B cell (primary cell): ENCODE results near the gene ASXL2. TPM values are rescaled to one million over a fixed set of nuclear protein-coding genes. Genes with fewer than 3 reads are reported as not detected.
"Not testable (repeated sequence)": the region's sequence is repeated elsewhere in the genome, so short reads cannot be mapped to it uniquely, and the experiment has no call there.

Experiments
- ATAC-seq: fragments of 200-7000 bp; cut with Tn5 transposase; one replicate; pipeline ENCODE4 v1.10.0; 2021; ENCODE audit warnings: low read depth, mild to moderate bottlenecking, moderate number of reproducible peaks, moderate library complexity
- CTCF ChIA-PET: fragments of 350-600 bp; sonication (Branson Sonifier 250); formaldehyde crosslinking; loops from one replicate; lab custom pipeline; 2021; ENCODE audit warnings: antibody characterized with exemption, inconsistent platforms; lab: Charles Lee
- POLR2A ChIA-PET: fragments of 350-600 bp; sonication (Branson Sonifier 250); formaldehyde crosslinking; loops from one replicate; lab custom pipeline; 2021; ENCODE audit warnings: antibody characterized with exemption; lab: Charles Lee
- DNase-seq: peaks from one replicate; pipeline ENCODE4 v3.0.0; 2013
- H2AFZ ChIP-seq: 2 replicates; pipeline ENCODE4 v1.6.1; 2012; ENCODE audit warnings: mild to moderate bottlenecking, low read depth, low read length; ENCODE audit not compliant: insufficient read depth, poor library complexity, severe bottlenecking
- H3K27ac ChIP-seq, 2 donors: 1 replicate in 1 of 2; 2 replicates in 1 of 2; pipeline ENCODE4 v1.5.1; 2012 to 2013; ENCODE audit warnings: low read length in 2 of 2, mild to moderate bottlenecking in 2 of 2, moderate library complexity in 1 of 2
- H3K27me3 ChIP-seq, 4 experiments: fragments of 200-600 bp in 1 of 4; sonication (generic) in 1 of 4; replicated peaks in 1 of 4; 1 replicate in 2 of 4; 2 replicates in 2 of 4; pipeline versions ENCODE4 v1.6.1 to v1.7.0; 2013 to 2016; ENCODE audit warnings: low read length in 3 of 4, mild to moderate bottlenecking in 2 of 4, mixed read lengths in 1 of 4, moderate library complexity in 1 of 4; ENCODE audit not compliant: insufficient read depth in 4 of 4, control insufficient read depth in 3 of 4; ENCODE audit errors: control extremely low read depth in 1 of 4
- H3K36me3 ChIP-seq, 2 experiments: replicated peaks in 1 of 2; 1 replicate in 1 of 2; 2 replicates in 1 of 2; pipeline versions ENCODE4 v1.6.1 to v1.7.1; 2013; ENCODE audit warnings: low read length in 1 of 2; ENCODE audit not compliant: insufficient read depth in 2 of 2, control insufficient read depth in 1 of 2; ENCODE audit errors: control extremely low read depth in 1 of 2, extremely low read depth in 1 of 2
- H3K4me1 ChIP-seq, 2 donors: fragments of 200-600 bp in 1 of 2; sonication (generic) in 1 of 2; 1 replicate in 1 of 2; 2 replicates in 1 of 2; pipeline versions ENCODE4 v1.5.1 to v1.6.1; 2013 to 2017; ENCODE audit warnings: low read length in 2 of 2; ENCODE audit not compliant: control insufficient read depth in 2 of 2, insufficient read depth in 2 of 2
- H3K4me2 ChIP-seq: replicated peaks from 2 replicates; pipeline ENCODE3; 2012; ENCODE audit warnings: mild to moderate bottlenecking, low read depth, low read length; ENCODE audit not compliant: poor library complexity, severe bottlenecking
- H3K4me3 ChIP-seq, 5 experiments: fragments of 200-600 bp in 1 of 5; sonication (generic) in 1 of 5; 1 replicate in 3 of 5; 2 replicates in 2 of 5; pipeline versions ENCODE4 v1.5.1 to v1.7.0; 2011 to 2016; ENCODE audit warnings: low read length in 4 of 5, mild to moderate bottlenecking in 4 of 5, low read depth in 2 of 5, control low read depth in 1 of 5, moderate library complexity in 1 of 5; ENCODE audit not compliant: insufficient read depth in 1 of 5; ENCODE audit errors: control extremely low read depth in 1 of 5, extremely low read depth in 1 of 5
- H3K79me2 ChIP-seq: fragments of 200-600 bp; sonication (generic); one replicate; pipeline ENCODE4 v1.6.0; 2016; ENCODE audit warnings: low read length; ENCODE audit not compliant: control insufficient read depth, insufficient read depth
- H3K9ac ChIP-seq: fragments of 200-600 bp; sonication (generic); 2 replicates; pipeline ENCODE4 v1.6.1; 2017; ENCODE audit warnings: mild to moderate bottlenecking, low read length, moderate library complexity
- H3K9me3 ChIP-seq, 3 donors: one replicate each; pipeline versions ENCODE4 v1.6.1 to v1.7.1; 2013; ENCODE audit warnings: low read length in 2 of 3; ENCODE audit not compliant: control insufficient read depth in 2 of 3, insufficient read depth in 1 of 3; ENCODE audit errors: control extremely low read depth in 1 of 3
- H4K20me1 ChIP-seq: 2 replicates; pipeline ENCODE4 v1.6.0; 2012; ENCODE audit warnings: mild to moderate bottlenecking, low read length; ENCODE audit not compliant: insufficient read depth, control insufficient read depth, poor library complexity, severe bottlenecking
- H3K27ac Mint-ChIP-seq: one replicate; pipeline ENCODE4 v1.8.0; 2021; ENCODE audit warnings: mixed read lengths
- H3K27me3 Mint-ChIP-seq: one replicate; pipeline ENCODE4 v1.8.0; 2021; ENCODE audit warnings: mixed read lengths
- H3K4me1 Mint-ChIP-seq: one replicate; pipeline ENCODE4 v1.8.0; 2021; ENCODE audit warnings: mixed read lengths
- H3K4me3 Mint-ChIP-seq: one replicate; pipeline ENCODE4 v1.8.0; 2021; ENCODE audit warnings: mixed read lengths
- H3K9me3 Mint-ChIP-seq: one replicate; pipeline ENCODE4 v1.8.0; 2022; ENCODE audit warnings: mixed read lengths; ENCODE audit not compliant: insufficient read depth
- CTCF ChIP-seq: fragments of 200-600 bp; IDR thresholded peaks from one replicate; pipeline ENCODE4 v1.8.0; 2022; ENCODE audit warnings: antibody characterized with exemption, mild to moderate bottlenecking
- EZH2 ChIP-seq: IDR thresholded peaks from 2 replicates; pipeline ENCODE4 v1.6.1; 2012; ENCODE audit warnings: borderline replicate concordance, low read depth, mild to moderate bottlenecking, moderate library complexity, low read length; ENCODE audit not compliant: insufficient read depth, poor library complexity, severe bottlenecking
- WGBS: methylation state at CpG from one replicate; pipeline ENCODE4 v1.1.5; 2013; ENCODE audit warnings: missing lambda C conversion rate; ENCODE audit not compliant: insufficient coverage; 5-methylcytosine and 5-hydroxymethylcytosine counted together
- intact Hi-C: fragments of 100-400 bp; cut with micrococcal nuclease; formaldehyde crosslinking; loops from one replicate; pipeline ENCODE4 v1.10.0; 2022
- polyA plus RNA-seq: library from polyadenylated mRNA; depleted of rRNA; stranded (reverse); fragments of >200 nt; gene quantifications from 2 replicates; pipeline ENCODE4 v1.2.3, GENCODE V29; 2012
- total RNA-seq, 2 donors: library from RNA; stranded (reverse); fragments of 120-200 nt in 1 of 2; gene quantifications; 1 replicate in 1 of 2; 2 replicates in 1 of 2; pipeline versions ENCODE4 v1.2.3 to v1.2.4, GENCODE V29; 2013 to 2022

The ASXL2 gene
- total and polyA plus RNA-seq, 2 donors (not counting 1 experiment from before 2014, with no cell fraction given): 7.6 to 55.0 TPM

GRCh38 chr2:25917832-25918231, 39.5 kb upstream of the ASXL2 start:
- no peaks in the 10 kb centered on the region for H3K36me3 ChIP-seq
- ATAC-seq: no peak
- H4K20me1 ChIP-seq: no peaks in the 10 kb centered on the region
- TF ChIP-seq CTCF (no peak), EZH2 (no peak)
- H3K27ac ChIP-seq: no peak overlapping the region
- no peaks in the 10 kb centered on the region for H3K9me3 ChIP-seq
- Mint-ChIP-seq H3K4me3 (no peak overlapping the region), H3K27me3 (peaks cover 6% of the 10 kb centered on the region), H3K9me3 (no peaks in the 10 kb centered on the region), H3K27ac (no peak overlapping the region), H3K4me1 (peaks cover 7% of the 10 kb centered on the region)
- no peak overlapping the region for H2AFZ ChIP-seq
- H3K4me3 ChIP-seq: no peak overlapping the region
- H3K4me2 ChIP-seq: no peak overlapping the region
- intact Hi-C loops: no loop called here
- DNase-seq: no peak
- ChIA-PET CTCF (no interaction called here), POLR2A (no interaction called here)
- peaks cover 0 to 5% (median 0%) of the 10 kb centered on the region in 4 experiments for H3K27me3 ChIP-seq
- no peak overlapping the region for H3K9ac ChIP-seq
- WGBS: 81% methylated on average over 3 of the region's 3 CpGs
- H3K4me1 ChIP-seq: peaks cover 0 to 6% of the 10 kb centered on the region in 2 donors
- no peaks in the 10 kb centered on the region for H3K79me2 ChIP-seq

- H3K9me3 ChIP-seq, H3K9me3 Mint-ChIP-seq, H3K79me2 ChIP-seq, H3K27ac Mint-ChIP-seq, H3K4me1 Mint-ChIP-seq, H2AFZ ChIP-seq, H3K36me3 ChIP-seq, intact Hi-C loops, H4K20me1 ChIP-seq, H3K4me3 Mint-ChIP-seq, H3K4me1 ChIP-seq, H3K4me2 ChIP-seq, CTCF ChIA-PET, H3K9ac ChIP-seq, H3K27ac ChIP-seq, DNase-seq, H3K4me3 ChIP-seq, H3K27me3 ChIP-seq, POLR2A ChIA-PET, ATAC-seq, H3K27me3 Mint-ChIP-seq: not testable (repeated sequence)
- WGBS: 91% methylated on average over 6 of the region's 7 CpGs
These were observed 39.1 kb upstream of the ASXL2 start for GRCh38 chr2:25917411-25917810.

- peak overlapping the region; percentile 76 for H3K4me3 Mint-ChIP-seq
- Histone ChIP-seq H3K4me2 (peak overlapping the region; percentile 38), H2AFZ (peak overlapping the region; percentile 52), H3K4me3 (peak overlapping the region in 3 of 5 experiments; percentile 19 to 33 (median 30)), H3K9ac (peak overlapping the region; percentile 41)
- DNase-seq, H3K36me3 ChIP-seq, H4K20me1 ChIP-seq, H3K9me3 ChIP-seq, H3K4me1 ChIP-seq, H3K9me3 Mint-ChIP-seq, H3K27ac ChIP-seq, H3K27ac Mint-ChIP-seq, H3K4me1 Mint-ChIP-seq, intact Hi-C loops, ATAC-seq, H3K79me2 ChIP-seq, POLR2A ChIA-PET, H3K27me3 ChIP-seq, H3K27me3 Mint-ChIP-seq: not testable (repeated sequence)
- WGBS: 0% methylated on average over 12 of the region's 16 CpGs
- CTCF ChIA-PET: interaction anchor here (0.6 kb wide), 1 partner anchor 34 kb away, joined by 5 read pairs; no protein-coding TSS in a partner anchor
These were observed 37.9 kb upstream of the ASXL2 start for GRCh38 chr2:25915944-25916772.
